Skeletal muscle tissue (tissue), 4 donors: Measurements from ENCODE around the gene TBC1D2B. TPM values are rescaled to one million over a fixed set of nuclear protein-coding genes. Genes with fewer than 3 reads are reported as not detected.
"Not testable (repeated sequence)": the region's sequence is repeated elsewhere in the genome, so short reads cannot be mapped to it uniquely, and the experiment has no call there.

Source experiments
- H3K27ac ChIP-seq: one replicate; pipeline ENCODE4 v1.7.0; 2013; ENCODE audit warnings: mild to moderate bottlenecking, low read depth, low read length, inconsistent platforms
- H3K27me3 ChIP-seq, 3 donors: one replicate each; pipeline ENCODE4 v1.7.0; 2013; ENCODE audit warnings: low read length in 3 of 3; ENCODE audit not compliant: control insufficient read depth in 3 of 3, insufficient read depth in 3 of 3
- H3K36me3 ChIP-seq, 3 donors: one replicate each; pipeline ENCODE4 v1.7.0; 2013; ENCODE audit warnings: low read length in 3 of 3; ENCODE audit not compliant: control insufficient read depth in 3 of 3, insufficient read depth in 3 of 3
- H3K4me1 ChIP-seq, 3 donors: one replicate each; pipeline ENCODE4 v1.7.0; 2013; ENCODE audit warnings: low read length in 3 of 3, mild to moderate bottlenecking in 3 of 3; ENCODE audit not compliant: control insufficient read depth in 3 of 3, insufficient read depth in 3 of 3
- H3K4me3 ChIP-seq, 3 donors: one replicate each; pipeline ENCODE4 v1.7.0; 2013; ENCODE audit warnings: low read length in 3 of 3
- H3K9ac ChIP-seq, 3 donors: one replicate each; pipeline ENCODE4 v1.7.0; 2013; ENCODE audit warnings: low read length in 3 of 3, mild to moderate bottlenecking in 3 of 3, moderate library complexity in 2 of 3, low read depth in 1 of 3
- H3K9me3 ChIP-seq, 3 donors: one replicate each; pipeline ENCODE4 v1.7.0; 2013; ENCODE audit warnings: low read length in 3 of 3; ENCODE audit not compliant: control insufficient read depth in 3 of 3
- total RNA-seq: library from RNA; depleted of rRNA; stranded (reverse); fragments of >200 nt; gene quantifications from one replicate; pipeline ENCODE4 v1.2.3, GENCODE V29; 2014
- donor health status: Osteomylitis.

The TBC1D2B gene
- total RNA-seq, 1 donor from 2014 or later: 30.3 TPM

GRCh38 chr15:77972706-77973105 lies 104.8 kb downstream of the TBC1D2B start:
- not testable (repeated sequence) for H3K9me3 ChIP-seq, H3K27me3 ChIP-seq, H3K27ac ChIP-seq, H3K36me3 ChIP-seq, H3K4me3 ChIP-seq, H3K9ac ChIP-seq
- H3K4me1 ChIP-seq: peaks cover 22 to 24% (median 22%) of the 10 kb centered on the region in 3 donors

DNA sequence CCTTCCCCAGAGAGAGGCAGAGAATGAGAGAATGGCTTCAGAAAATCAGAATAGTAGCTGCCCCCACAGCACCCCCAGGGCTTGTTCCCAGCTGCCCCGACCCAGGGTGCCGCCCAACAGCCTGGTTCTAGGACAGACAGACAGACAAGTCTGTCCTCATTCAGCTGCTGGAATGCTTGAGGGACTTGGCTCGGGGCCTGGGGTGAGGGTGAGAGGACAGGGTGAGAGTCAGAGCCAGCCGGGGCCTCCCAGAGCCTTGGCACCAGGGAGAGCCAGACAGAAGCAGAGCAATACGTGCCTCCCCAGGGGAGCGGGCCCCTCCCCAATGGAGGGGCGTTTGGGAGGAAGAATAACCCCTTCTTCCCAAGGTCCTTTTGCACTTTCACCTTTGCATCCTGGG lies 105.6 kb downstream of the TBC1D2B start:
- peaks cover 22 to 24% (median 22%) of the 10 kb centered on the region in 3 donors for H3K4me1 ChIP-seq
- not testable (repeated sequence) for H3K4me3 ChIP-seq, H3K36me3 ChIP-seq, H3K27me3 ChIP-seq, H3K27ac ChIP-seq, H3K9ac ChIP-seq, H3K9me3 ChIP-seq

DNA sequence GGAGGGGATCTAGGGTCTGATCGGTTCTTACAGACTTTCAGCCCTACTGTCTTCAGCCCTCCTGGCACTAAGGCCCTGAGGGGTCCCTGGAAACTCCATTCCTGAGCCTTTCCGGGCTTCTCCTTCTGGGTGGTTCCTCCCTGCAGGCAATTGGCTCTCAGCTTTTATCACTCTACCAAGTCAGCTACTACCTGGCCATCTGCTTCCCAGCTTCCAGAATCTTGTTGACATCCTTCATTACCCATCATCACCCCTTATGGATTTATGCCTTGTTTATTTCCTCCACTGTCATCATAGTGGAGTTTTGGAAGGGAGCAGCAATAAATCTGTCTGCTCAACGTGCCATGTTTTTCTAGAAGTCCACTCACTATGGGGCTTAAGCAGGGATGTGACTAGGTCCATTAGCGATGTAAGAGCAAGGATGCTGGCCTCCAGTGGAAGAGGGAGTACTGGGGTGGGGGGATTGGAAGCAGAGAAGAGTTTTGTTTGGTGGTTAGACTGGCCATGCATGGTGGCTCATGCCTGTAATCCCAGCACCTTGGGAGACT lies 106.6 kb downstream of the TBC1D2B start:
- H3K4me3 ChIP-seq, H3K9ac ChIP-seq, H3K27me3 ChIP-seq, H3K9me3 ChIP-seq, H3K27ac ChIP-seq, H3K36me3 ChIP-seq: not testable (repeated sequence)
- H3K4me1 ChIP-seq: peaks cover 22 to 24% (median 22%) of the 10 kb centered on the region in 3 donors

DNA sequence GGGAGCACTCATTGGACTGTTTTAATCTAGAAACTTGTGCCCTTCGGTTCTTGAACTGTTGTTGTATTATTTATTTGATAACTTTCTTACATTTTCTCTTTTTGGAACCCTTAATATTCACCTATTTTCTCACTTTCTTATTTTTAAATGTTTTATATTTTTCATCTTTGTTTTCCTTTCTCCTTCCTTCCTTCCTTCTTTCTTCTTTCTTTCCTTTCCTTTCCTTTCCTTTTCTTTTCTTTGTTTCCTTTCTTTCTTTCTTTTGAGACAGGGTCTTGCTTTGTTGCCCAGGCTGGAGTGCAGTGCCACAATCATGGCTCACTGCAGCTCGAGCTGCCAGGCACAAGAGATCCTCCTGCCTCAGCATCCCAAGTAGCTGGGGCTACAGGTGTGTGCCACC lies 108.5 kb downstream of the TBC1D2B start:
- Histone ChIP-seq H3K27ac (no peak overlapping the region), H3K4me3 (no peak overlapping the region), H3K9ac (no peak overlapping the region), H3K36me3 (no peaks in the 10 kb centered on the region), H3K9me3 (no peaks in the 10 kb centered on the region), H3K4me1 (peaks cover 4 to 5% (median 5%) of the 10 kb centered on the region in 3 donors), H3K27me3 (no peaks in the 10 kb centered on the region)

DNA sequence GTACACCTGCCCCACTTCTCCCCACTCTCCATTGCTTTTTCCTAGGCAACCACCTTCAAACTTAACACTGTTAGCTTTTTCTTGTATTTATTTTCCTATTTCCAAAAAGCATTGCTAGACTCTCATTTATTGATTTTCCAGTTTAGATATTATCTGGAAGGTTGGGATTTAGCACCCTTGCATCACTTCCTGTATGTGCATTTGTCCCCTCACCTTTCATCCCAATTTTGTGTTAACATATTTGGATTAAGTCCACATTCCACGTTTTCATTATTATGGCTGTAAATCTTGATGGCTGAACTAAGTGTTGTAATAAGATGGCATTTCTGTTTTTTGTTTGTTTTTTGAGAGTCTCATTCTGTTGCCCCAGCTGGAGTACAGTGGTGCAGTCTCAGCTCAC lies 109.7 kb downstream of the TBC1D2B start:
- H3K27me3 ChIP-seq: no peaks in the 10 kb centered on the region
- no peak overlapping the region for H3K27ac ChIP-seq
- H3K9me3 ChIP-seq: no peaks in the 10 kb centered on the region
- H3K9ac ChIP-seq: no peak overlapping the region
- no peak overlapping the region for H3K4me3 ChIP-seq
- no peaks in the 10 kb centered on the region for H3K36me3 ChIP-seq
- H3K4me1 ChIP-seq: no peaks in the 10 kb centered on the region

DNA sequence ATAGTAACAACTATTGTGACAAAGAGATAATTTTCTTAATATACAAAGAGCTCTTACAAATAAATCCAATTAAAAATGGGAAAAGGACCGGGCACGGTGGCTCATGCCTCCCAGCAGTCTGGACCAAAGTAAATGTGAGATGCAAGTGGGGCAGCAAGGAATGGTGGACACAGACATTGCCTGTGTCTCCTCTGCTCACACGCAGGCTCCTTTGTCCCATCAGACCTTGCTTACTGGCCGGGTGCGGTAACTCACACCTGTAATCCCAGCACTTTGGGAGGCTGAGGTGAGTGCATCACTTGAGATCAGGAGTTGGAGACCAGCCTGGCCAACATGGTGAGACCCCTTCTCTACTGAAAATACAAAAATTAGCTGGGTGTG lies 110.3 kb downstream of the TBC1D2B start:
- H3K27me3 ChIP-seq, H3K9ac ChIP-seq, H3K9me3 ChIP-seq, H3K36me3 ChIP-seq, H3K4me1 ChIP-seq, H3K27ac ChIP-seq, H3K4me3 ChIP-seq: not testable (repeated sequence)

GRCh38 chr15:77966540-77967234 lies 110.8 kb downstream of the TBC1D2B start:
- Histone ChIP-seq H3K27me3 (no peaks in the 10 kb centered on the region), H3K4me3 (no peak overlapping the region), H3K36me3 (no peaks in the 10 kb centered on the region), H3K4me1 (no peaks in the 10 kb centered on the region), H3K9ac (no peak overlapping the region), H3K27ac (no peak overlapping the region), H3K9me3 (no peaks in the 10 kb centered on the region)

- Histone ChIP-seq H3K4me1 (peaks cover 5 to 6% (median 5%) of the 10 kb centered on the region in 3 donors), H3K27ac (no peak overlapping the region), H3K27me3 (no peaks in the 10 kb centered on the region), H3K36me3 (no peaks in the 10 kb centered on the region), H3K4me3 (no peak overlapping the region), H3K9ac (no peak overlapping the region), H3K9me3 (no peaks in the 10 kb centered on the region)
These were observed 113.3 kb downstream of the TBC1D2B start for GRCh38 chr15:77964193-77964592.

- Histone ChIP-seq H3K4me3 (peak overlapping the region; percentile 59 to 68 (median 66)), H3K9ac (peak overlapping the region in 1 of 3 donors; percentile 34), H3K27me3 (no peaks in the 10 kb centered on the region), H3K36me3 (no peaks in the 10 kb centered on the region), H3K27ac (no peak overlapping the region), H3K9me3 (no peaks in the 10 kb centered on the region), H3K4me1 (peaks cover 6 to 7% (median 6%) of the 10 kb centered on the region in 3 donors)
These were observed 118.1 kb downstream of the TBC1D2B start for GRCh38 chr15:77959432-77959879.

DNA sequence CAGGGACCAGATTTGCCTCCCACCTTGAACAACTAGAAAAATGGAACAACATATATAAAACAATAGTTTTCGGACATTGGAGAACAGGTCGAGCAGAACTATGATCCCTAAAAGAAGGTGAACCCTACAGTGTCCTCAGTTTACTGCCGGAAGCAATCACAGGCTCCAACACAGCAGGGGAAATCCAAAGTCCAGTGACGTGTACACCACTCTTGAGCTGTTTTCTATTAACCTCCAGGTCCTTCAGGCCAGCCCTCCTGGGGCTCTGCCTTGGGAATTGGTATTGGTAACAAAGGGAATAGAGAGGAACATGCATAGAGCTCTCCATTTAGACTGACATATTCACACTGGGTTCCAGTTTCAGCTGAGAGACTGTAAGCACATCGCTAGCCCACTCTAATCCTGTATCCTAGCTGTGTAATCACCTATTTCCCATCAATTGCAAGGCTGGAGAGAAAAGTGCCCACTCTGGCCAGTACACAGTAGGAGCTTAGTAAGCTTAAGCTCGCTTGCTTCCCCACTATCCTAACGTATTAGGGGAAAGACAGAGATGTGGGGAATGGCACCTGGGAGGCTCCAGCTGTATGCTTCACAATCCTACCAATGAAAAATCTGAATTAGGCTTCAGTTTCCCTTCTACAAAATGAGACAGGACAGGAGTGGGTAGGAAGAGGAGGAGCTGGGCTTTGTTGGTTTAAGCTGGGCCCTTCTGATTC lies 118.6 kb downstream of the TBC1D2B start:
- H3K4me3 ChIP-seq, H3K36me3 ChIP-seq: not testable (repeated sequence)

More for the DNA sequence above, 118.6 kb downstream of the TBC1D2B start:
- H3K27me3 ChIP-seq, H3K9me3 ChIP-seq, H3K27ac ChIP-seq, H3K4me1 ChIP-seq: not testable (repeated sequence)
- H3K9ac ChIP-seq: peak overlapping the region in 1 of 3 donors; percentile 34
